ENCODE data around the gene AFF2. TPM values are rescaled to one million over a fixed set of nuclear protein-coding genes. Genes with fewer than 3 reads are reported as not detected.

AFF2 gene
- total RNA-seq, 1 donor = not detected

GRCh38 chrX:148872161-148872535 is 371.7 kb downstream of the AFF2 start:
- no peak for TF ChIP-seq CTCF (IDR thresholded peaks at IDR 0.05; ENCODE audit: insufficient read depth, low read depth, low read length)
- DNase-seq (ENCODE audit: low read depth) = no peak
- no peak overlapping the region for H3K4me3 ChIP-seq (ENCODE audit: low read depth, low read length)

GRCh38 chrX:148872881-148873280 is 372.5 kb downstream of the AFF2 start:
- no peak overlapping the region for H3K4me3 ChIP-seq (ENCODE audit: low read depth, low read length)
- TF ChIP-seq CTCF (IDR thresholded peaks at IDR 0.05; ENCODE audit: insufficient read depth, low read depth, low read length) = no peak
- DNase-seq (ENCODE audit: low read depth) = no peak

GRCh38 chrX:148874636-148875246 is 374.3 kb downstream of the AFF2 start:
- DNase-seq (ENCODE audit: low read depth) = no peak
- TF ChIP-seq CTCF (IDR thresholded peaks at IDR 0.05; ENCODE audit: insufficient read depth, low read depth, low read length) = no peak
- H3K4me3 ChIP-seq (ENCODE audit: low read depth, low read length) = no peak overlapping the region

GRCh38 chrX:148878371-148878770 is 378.0 kb downstream of the AFF2 start:
- DNase-seq (ENCODE audit: low read depth) = peak; percentile 22
- H3K4me3 ChIP-seq (ENCODE audit: low read depth, low read length) = no peak overlapping the region
- TF ChIP-seq CTCF (IDR thresholded peaks at IDR 0.05; ENCODE audit: insufficient read depth, low read depth, low read length) = no peak

GRCh38 chrX:148885203-148885602 is 384.8 kb downstream of the AFF2 start:
- no peak for TF ChIP-seq CTCF (IDR thresholded peaks at IDR 0.05; ENCODE audit: insufficient read depth, low read depth, low read length)
- H3K4me3 ChIP-seq (ENCODE audit: low read depth, low read length) = no peak overlapping the region
- DNase-seq (ENCODE audit: low read depth) = no peak

- no peak for DNase-seq (ENCODE audit: low read depth)
- H3K4me3 ChIP-seq (ENCODE audit: low read depth, low read length) = no peak overlapping the region
- no peak for TF ChIP-seq CTCF (IDR thresholded peaks at IDR 0.05; ENCODE audit: insufficient read depth, low read depth, low read length)
These were observed 393.0 kb downstream of the AFF2 start for GRCh38 chrX:148893395-148893794.

- H3K4me3 ChIP-seq (ENCODE audit: low read depth, low read length) = no peak overlapping the region
- TF ChIP-seq CTCF (IDR thresholded peaks at IDR 0.05; ENCODE audit: insufficient read depth, low read depth, low read length) = no peak
- no peak for DNase-seq (ENCODE audit: low read depth)
These were observed 402.2 kb downstream of the AFF2 start for GRCh38 chrX:148902581-148902980.
